Activated T-helper 9 cell treated with anti-CD3 and anti-CD28 coated beads, Interleukin-2, amount 50 U/mL, for 16 hours (primary cell): ENCODE data around the gene DMD.

Experiments used
- DNase-seq: peaks from one replicate; pipeline ENCODE4 v3.0.0-alpha.2; 2020; ENCODE audit warnings: low read depth

DMD gene

DNA sequence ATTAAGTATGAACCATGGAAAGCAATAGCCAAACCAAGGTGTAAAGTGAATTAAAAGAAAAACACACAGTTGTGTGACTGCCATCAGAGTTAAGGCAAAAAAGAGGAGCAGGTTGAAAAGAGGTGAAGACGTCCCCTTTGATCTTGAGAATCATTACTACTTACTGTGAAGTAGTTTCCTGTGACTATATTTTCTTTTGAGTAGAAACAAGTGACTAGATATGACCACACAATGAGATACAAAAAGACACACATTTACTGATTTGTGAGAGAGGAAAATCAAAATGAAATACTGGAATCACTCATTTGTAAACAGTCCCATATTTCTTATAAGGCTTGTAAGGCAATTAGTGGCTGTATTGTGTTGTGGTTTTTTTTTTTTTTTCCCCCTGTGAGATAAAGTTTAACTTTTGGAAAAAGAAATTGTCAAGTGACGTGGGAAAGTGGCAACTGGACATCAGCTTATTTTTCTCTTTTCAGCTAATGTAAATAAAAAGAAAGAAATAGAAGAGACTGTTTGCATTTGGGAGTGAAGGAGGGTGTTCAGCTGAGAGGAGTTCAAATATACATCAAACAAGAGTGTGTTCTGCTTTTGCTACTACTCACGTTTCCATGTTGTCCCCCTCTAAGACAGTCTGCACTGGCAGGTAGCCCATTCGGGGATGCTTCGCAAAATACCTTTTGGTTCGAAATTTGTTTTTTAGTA lies 2033.1 kb downstream of the DMD start:
- no peak for DNase-seq

DNA sequence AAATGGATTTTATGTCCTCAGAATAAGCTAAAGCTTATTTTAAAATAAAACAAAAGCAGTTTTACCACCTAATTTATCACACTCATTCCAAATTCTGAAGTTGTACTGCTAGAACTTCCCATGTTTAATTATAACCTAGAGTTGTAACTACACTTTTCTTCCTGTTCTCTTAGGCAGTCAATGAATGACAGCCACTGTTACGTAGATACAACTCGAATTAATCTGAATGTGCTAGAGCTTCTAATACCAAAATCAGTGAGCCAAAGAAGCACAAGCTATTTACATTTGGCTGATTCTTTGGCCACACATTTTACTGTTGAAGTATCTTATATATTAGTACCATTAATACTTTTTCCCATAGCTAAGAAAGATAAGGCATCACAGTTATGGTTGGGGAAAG lies 2040.6 kb downstream of the DMD start:
- DNase-seq, result no peak

DNA sequence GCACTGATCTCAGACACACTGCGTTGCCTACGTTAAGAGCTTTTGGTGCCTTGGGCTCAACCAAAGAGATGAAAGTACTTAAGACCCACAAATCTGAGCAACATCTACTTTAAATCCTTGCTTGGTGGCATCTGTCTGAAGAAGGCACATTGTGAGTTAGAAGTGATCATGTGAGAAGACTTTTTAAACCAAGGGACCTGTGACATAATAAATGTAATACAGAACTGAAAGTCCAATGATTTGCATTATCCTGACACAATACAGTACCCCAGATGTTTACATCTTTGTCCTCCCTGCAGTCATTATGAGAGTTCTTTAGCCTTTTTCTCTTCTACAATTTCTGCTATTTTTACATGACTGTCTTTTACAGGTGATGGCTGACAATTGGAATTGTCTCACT lies 2042.8 kb downstream of the DMD start:
- no peak for DNase-seq

DNA sequence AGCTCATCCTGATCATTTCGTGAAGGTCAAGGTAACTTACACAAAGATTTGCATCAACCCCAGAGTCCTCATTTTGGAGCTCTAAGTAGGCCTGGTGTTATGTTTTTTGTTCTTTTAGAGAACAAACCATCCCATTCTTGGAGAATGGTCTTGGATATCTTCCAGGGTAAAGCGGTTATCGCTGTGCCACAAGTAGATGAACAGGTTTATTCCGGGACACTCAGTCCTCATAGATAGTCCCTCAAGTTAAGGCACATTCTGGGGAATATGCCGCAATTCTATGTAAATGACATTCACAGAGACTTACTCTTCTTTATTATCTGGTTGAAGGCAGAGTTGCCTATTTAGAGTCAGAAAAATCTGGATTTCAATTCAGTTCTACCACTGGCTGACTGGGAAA lies 2044.5 kb downstream of the DMD start:
- DNase-seq, result no peak

DNA sequence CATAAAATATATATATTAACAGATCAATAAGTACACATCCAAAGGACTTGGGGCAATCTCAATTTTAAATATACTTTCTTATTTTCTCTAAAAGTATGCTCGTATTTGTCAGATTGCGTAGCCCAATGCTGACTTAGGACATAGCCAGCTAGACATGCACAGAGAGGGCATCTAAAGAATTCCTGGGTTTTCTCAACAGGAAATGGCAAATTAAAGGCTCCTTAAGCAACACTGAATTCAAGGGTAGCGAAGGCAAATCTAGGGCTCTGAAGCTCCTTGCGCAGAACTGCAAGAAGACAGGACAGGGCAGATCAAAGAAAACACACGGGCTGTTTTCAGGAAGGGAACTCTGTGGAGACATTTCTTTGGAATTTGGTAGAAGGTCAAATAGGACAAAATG lies 2044.9 kb downstream of the DMD start:
- DNase-seq, result no peak

DNA sequence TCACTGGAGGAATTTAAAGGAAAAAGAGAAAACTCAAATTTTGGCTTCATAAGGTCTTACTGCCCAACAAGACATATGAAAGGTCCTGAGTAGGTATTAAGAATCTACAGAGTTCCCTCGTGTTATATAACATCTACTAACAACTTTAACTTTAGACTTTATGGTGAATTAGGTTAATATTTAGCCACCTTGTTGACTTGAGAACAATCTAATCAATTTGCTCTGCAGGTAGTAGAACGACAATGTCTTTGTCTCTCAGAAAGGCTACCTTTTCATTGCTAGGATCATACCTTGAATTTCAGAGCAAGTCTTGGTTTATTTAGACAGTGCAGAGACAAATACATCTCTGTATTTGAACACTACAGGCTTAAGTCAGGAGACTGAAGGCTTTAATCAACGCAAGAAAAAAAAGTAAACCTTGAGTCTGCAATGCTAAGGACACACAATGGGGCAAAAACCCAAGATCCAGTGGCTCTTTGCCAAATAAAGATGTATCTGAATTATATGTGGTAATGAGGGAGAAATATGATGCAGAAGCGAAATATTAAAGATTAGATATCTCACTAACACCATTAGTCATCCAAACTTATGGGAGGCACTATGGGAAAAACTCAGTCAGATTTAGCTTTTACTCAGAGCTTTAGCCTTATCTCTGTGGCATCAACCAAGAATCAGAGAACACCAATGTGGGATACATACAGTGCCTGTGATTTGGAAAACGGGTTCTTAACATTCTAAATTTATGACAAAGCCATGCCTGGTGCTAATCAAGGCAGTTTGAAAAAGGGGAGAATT lies 2045.9 kb downstream of the DMD start:
- no peak for DNase-seq

DNA sequence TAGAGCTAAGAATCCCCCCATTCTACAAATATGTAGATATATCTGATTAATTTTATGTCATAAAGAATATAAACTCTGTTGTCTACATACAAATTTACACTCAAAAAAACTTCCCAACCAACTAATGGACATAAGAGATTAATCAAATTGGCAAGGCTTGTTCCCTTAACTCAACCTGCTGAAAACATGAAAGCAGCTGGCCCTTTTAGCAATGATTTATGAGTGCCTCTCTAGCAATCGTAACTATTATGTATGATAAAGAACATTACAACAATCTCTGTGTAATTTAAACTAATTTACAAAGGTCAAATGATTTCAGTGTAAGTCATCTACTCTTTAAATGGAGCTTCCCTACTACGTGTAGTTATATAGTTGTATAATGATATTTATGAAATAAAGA lies 2056.4 kb downstream of the DMD start:
- DNase-seq, result no peak

DNA sequence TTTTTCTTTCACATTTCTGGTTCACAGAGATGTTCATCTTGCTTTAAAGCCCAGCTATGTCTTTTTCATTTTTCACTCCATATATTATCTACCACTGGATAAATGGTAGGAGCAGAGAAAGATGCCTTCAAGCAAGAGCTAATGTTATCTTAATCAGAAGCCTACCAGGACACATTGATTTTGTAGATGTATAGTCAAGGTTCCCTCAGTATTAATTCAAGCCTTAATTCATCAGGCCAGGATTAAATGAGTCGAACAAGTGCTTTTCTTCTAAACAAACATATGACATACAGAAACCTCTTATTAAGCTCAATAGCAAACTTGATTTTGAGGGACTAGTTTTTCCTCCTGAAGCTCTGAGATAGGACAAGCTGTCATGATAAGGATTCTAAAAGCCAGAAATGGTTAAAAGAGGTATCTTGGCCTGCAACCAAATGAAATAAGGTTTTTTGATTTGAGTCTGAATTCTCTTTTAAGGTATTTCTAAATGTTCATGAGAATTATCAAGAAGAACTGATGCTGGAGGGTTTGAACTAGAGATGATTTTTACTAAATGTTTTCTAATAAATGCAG lies 2057.8 kb downstream of the DMD start:
- no peak for DNase-seq

DNA sequence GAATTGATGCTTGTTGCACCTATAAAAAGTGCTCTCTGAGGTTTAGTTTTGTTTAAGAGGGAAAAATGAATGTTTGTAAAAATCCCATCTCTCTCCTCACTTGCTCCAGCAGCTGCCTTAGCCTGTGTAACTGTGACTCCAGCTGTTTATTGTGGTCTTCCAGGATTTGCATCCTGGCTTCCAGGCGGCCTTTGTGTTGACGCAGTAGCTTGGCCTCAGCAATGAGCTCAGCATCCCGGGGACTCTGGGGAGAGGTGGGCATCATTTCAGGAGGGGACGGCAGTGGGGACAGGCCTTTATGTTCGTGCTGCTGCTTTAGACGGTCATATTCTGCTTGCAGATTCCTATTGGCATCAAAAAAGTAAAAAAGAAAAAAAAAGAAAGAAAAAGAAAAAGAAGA lies 2064.2 kb downstream of the DMD start:
- DNase-seq, result no peak

DNA sequence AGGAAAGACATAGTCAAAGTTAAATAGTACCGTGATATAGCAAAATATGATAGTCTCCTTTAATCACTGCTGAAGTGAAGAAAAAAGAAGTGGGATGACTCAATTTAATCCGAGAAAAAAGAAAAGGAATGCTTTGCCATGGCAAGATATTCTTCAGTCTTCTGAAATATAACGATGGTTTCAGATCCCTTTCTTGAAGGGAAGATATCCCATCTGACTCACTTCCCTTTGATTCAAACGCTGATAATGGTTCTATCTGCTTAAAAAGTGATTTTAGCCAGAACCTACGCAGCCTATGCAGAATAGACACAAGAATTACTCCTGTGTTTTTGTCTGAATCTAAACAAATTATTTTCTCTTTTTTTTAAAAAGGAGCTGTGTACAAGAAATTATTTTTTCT lies 2071.4 kb downstream of the DMD start:
- DNase-seq, result no peak

DNA sequence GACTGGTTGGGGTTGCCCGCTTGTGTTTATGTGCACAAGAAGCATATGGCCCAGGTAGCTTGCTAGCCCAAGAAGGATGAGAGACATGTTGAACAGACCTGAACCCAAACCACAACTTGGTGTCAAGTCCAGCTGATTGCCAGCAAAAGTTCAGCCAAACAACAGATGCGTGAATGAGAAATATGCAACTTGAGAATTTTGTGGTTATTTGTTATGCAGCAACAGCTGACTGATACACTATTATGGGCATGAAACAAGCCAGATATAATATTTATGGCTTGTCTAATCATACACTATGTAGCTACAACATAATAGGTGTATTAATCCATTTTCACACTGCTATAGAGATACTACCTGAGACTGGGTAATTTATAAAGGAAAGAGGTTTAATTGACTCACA lies 2073.2 kb downstream of the DMD start:
- DNase-seq, result no peak

DNA sequence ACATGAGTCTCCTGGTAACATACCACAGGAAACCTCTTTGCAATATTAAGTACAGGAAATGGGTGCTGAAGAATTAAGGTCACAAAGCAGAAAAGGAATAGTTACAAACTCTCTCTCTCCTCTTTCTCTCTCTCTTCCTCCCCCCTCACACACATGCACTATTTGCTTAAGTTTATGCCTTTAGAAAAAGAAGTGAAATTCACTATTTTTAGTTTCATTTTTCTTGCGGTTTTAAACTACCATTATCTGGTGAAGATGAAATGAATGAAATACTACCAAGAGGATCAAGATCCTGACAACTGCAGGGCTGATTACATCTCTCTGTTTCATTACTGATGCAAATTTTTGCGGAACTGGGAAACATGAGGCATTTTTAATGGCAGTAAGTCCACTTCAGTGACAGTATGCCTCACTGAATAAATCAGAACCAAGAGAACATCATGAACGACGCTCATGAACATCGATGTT lies 2075.2 kb downstream of the DMD start:
- DNase-seq, result no peak

DNA sequence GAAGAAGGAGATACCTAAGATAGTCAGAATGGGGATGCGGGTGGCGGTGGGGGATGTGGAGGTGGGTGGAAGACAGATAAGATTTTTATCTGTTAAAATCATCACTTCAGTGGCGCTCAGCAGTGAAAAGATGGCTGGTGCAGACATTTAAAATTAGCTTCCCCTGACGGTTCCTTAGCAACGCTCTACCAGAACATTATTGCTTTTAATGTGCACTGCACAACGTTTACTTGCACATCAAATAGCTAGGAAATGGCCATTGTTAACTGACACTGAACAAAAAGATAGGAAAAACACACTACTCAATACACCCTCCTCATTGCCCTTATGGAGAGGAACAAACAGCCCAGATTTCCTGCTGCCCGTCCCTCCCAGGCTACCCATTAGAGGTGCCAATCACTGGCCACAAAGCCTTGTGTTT lies 2078.5 kb downstream of the DMD start:
- no peak for DNase-seq

DNA sequence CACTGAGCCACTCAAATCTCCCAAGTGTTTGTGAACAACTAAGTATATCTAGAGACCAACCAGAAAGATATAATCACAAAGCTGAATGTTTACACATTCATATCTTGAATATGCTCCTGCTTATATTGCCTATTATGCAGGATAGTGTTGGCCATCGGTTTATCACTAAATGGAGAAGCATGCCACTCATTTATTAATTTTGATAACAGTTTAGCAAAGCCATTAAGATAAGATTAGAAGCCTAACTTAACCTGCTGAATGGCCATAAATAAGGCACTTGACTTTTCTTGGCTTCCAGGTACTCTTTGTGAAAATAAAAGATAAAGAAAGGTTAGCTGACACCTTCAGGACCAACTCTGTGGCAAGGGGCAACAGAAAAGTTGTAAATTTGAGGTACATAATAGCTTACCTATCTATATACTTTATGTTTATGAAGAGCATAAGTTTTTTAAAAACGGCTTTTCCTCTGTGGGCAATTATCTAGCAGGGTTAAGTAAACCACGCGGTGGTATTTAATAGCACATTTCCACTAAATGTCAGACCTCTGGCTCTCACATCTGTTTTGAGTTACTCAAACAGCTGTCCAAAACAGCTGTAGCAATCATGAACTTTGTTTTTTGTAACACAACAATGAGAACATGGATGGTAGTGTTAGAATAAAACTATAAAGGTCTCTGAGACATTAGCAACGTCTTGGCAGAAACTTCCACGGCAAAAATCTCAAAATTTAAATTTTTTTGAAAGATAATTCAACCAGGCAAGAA lies 2080.7 kb downstream of the DMD start:
- no peak for DNase-seq

DNA sequence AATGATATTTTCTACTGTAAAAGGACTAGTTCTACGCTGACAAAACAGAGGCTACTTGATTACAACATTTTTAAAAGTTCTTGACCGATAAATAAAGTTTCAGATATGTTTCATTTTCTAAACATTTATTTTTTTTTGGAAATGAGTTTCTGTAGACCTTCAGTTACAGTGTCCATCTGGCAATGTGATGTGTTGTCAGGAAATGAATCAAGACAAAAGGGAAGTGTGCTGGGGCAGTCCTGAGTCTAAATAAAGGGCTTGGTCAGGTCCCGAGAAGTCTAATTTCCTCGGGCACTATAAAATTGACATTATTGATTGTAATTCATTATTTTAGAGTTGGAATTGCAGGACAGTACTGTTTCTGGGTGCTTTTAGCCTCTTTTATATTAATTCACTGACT lies 2082.5 kb downstream of the DMD start:
- no peak for DNase-seq

DNA sequence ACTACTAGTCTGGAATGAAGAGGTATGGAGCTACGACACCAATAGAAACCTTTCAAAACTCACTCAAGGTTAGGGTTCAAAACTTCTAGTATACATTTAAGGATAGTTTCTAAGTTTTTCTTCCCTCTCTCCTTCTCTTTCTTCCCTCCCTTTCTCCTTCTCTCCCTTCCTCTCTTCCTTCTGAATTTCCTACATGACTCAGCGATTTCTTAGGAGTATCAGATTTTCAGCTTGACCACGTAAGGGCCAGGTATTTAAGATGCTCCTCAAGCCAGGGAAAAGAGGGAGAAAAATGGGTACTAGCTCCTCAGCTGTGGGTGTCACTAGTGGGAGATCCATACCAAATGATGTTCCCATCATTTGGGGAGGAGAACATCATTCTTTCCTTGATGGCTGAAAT lies 2083.6 kb downstream of the DMD start:
- no peak for DNase-seq

DNA sequence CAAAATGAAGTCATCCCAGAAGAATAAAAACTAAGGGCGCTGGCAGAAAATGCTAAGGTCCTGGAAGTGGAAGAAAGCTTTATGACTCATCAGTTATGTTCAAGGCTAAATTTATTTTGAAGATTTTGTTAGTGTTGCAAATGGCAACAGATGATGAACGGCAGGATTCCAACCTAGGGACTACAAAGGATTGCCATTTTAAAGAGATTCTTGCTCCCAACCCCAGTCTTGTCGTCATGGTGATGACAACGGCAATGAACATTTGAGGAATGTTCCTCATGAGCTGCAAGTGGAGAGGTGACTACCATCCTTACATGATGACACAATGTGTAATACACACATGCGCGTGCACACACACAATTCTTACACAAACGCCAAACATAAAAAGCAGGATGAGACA lies 2085.1 kb downstream of the DMD start:
- DNase-seq, result no peak

DNA sequence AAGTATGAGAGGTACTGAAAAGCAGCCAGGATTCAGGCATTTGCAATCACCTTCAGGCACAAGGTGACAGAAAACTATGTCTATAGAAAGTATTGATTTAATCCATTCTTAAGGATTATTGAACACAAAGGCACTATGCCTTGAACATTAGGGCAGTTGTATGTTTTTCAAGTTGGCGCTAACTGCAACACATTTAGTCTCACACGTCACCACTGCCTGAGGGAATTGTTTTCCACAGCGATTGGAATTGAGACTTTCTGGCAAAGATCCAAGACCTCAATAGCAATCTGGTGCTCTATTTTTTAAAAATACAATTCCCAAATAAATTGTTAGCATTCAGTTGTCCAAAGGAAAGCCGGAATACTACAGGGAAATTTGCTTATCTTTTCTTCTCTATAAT lies 2086.8 kb downstream of the DMD start:
- DNase-seq, result no peak

DNA sequence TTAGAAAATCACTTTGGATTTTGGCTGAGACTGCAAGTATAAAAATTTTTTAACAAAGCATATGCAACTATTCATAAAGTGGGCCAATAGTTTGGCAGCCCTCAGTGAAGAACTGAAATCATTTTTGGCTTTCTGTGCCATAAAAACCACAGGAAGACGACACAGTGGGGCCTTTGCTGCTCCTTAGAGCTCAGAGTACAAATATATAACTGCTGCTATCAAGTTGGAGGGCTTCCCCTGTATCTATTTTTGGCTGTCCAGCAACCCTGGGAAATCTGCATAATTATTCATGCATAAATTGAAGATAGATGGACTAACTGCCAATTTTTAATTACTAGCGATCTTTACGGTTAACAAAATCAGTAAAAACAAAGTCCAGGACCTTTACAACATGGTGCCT lies 2088.0 kb downstream of the DMD start:
- no peak for DNase-seq

DNA sequence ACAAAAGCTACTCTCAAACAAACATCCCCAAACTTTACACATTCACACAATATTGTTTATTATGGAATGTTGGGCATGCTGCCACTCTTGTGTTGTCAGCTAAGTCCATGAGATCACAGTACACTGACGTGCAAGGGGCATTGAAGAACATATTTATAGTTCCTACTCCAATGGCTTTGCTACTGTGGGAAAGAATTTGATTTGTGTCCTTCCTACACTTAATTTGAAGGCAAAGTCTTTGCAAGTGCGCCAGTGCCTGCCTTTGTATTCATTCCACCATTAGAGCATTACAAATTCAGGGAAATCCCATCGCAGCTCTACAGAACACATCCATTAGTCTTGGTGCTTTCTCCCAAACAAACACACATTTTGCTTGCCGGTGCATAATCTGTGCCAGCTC lies 2094.1 kb downstream of the DMD start:
- DNase-seq, result no peak

DNA sequence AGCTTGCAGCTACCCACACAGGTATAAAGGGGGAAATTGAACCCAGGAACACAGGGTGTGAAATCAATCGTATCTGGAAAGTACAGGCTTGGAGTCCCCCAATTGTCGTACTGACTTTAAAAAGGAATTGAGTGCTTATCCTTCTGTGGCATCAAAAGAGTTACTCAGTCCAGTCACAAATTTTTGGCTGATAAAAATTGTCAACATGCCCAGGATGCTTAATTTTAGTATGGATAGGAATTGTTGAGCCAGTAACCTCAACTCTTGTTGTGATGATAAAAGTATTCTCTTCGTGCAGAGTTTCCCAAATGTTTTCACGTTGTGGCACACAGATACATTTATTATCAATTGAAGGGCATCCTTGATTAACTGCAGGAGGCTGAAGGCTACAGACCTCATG lies 2096.0 kb downstream of the DMD start:
- DNase-seq, result no peak

DNA sequence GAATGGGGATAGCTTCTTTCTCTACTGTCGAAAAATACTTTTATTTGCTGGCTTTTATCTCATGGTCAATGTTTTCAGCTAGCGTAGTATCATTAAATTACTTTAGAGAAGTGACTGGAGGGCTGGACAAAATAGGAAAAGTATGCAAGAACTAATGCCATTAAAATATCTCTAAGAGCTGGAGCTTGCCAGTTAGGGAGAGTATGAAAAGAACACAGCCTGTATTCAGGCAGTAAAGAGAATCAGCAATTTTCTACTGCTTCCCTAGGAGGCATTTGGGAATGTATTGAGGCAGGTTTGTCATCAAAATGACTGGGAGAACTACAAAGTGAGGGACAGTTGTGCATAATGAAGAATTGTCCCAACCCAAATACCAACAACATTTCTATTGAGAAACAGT lies 2096.5 kb downstream of the DMD start:
- no peak for DNase-seq
